ENCODE results near the gene SLC15A4. TPM values are rescaled to one million over a fixed set of nuclear protein-coding genes. Genes with fewer than 3 reads are reported as not detected.

SLC15A4 gene
- total and polyA plus RNA-seq, 2 donors = 20.5 to 37.5 TPM

DNA sequence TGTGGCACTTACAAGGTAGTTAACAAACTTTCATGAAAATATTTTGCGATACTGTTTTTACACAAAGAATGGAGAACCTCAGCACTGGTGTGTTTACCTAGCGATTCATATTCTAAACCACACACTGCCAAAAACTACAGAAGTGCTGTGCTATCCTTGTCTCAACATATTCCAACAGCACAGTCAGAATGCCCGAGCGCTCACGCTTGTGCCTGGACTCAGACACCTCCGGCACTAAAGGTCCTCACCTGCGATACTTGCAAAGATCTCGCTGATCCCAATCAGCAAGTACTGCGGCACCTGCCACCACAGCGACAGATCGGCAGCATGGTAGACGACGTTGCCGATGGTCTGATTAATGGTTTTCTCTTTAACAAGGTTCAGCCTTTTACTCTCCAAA is 23.2 kb downstream of the SLC15A4 start:
- H3K4me1 ChIP-seq (ENCODE audit: insufficient read depth) = no peaks in the 10 kb centered on the region
- WGBS = 98% methylated on average over 14 of the region's 14 CpGs
- H3K4me3 ChIP-seq (ENCODE audit: low read depth, low read length) = no peak overlapping the region
- H3K27ac ChIP-seq (ENCODE audit: low read depth) = no peak overlapping the region
- peaks cover 7% of the 10 kb centered on the region for H3K36me3 ChIP-seq (ENCODE audit: insufficient read depth)
- DNase-seq (ENCODE audit: extremely low spot score) = no peak

DNA sequence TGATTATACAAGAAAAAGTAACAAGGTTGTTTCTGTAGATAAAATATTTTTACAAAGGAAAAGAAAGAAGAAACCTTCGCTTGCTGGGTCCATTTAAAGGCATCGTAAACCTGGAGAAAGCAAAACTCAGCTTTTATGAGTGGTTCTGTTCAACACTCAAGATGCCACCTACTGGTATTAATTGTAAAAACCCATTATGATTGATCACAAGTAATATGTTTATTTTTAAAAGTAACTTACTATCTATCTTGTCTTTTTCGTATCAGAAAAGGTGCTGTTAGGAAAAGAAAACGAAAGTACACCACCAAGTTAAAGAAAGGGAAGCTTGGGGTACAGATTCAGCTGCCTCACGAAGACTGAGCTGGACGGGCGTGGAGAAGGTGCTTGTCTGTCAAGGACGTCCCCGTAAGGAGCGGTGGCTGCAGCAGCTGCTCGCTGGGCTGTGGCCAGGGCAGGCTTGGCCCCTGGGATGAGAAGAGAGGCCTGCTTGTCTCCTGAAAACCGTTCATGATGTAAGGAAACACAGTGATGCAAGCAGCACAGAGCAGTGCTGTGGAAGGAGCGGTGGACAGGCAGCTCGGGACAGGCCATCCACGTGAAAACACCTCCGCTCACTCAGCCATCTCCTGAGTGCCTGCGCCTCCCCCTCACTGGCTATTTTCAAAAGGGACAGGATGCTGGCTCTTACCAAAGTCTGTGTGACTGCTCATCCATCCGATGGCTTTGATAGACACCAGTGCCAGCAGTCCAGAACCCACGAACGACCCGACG is 25.0 kb downstream of the SLC15A4 start:
- WGBS = 80% methylated on average over 22 of the region's 22 CpGs
- Histone ChIP-seq H3K27ac (ENCODE audit: low read depth) (no peak overlapping the region), H3K4me3 (ENCODE audit: low read depth, low read length) (no peak overlapping the region), H3K36me3 (ENCODE audit: insufficient read depth) (peaks cover 7% of the 10 kb centered on the region), H3K4me1 (ENCODE audit: insufficient read depth) (no peaks in the 10 kb centered on the region)
- DNase-seq (ENCODE audit: extremely low spot score) = no peak

DNA sequence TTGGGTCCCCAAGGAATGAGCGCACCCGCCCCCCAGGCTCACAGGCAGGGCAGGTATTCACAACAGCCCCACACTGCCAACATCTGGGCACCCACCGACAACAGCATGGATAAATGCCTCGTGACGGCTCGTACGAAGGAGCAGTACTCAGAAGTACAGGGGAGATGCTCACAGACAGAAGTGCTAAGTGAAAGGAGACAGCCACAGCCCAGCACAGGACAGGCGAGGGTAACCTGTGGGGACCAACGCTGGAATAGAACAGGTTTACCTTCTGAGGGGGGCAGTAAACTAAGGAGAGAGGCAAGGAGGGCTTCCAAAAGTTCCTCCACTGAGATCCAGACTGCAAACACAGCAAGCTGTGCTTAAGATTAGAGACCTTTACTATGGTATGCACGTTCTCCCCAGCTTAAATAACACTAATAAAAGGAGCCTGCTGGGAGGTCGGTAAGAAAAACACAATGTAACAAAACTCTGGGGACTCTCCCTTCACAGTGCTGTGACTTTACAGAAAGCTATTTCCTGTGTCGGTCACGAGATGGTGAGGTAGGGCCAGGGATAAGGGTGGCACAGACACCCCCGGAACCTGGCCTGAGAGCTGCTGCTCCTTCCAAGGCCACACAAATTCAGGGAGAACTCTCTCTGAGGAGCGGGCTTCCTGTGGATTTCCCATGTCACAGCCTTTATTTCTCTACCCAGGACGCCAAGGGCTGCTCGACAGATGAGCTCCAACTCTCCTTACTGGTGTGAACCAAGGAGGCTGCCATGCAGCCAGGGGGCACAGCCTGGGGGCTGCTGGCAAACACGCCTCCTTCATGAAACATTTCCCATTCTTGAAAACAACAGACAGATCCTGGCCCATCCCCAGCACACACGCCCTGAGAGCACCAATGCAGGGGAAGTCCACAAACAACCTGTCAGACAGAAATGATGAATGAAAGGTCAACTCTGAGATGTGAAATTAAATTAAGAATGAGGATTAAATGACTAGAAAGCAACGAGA is 26.3 kb downstream of the SLC15A4 start:
- H3K27ac ChIP-seq (ENCODE audit: low read depth) = no peak overlapping the region
- H3K36me3 ChIP-seq (ENCODE audit: insufficient read depth) = peaks cover 9% of the 10 kb centered on the region
- WGBS = 73% methylated on average over 20 of the region's 20 CpGs
- DNase-seq (ENCODE audit: extremely low spot score) = no peak
- H3K4me1 ChIP-seq (ENCODE audit: insufficient read depth) = no peaks in the 10 kb centered on the region
- no peak overlapping the region for H3K4me3 ChIP-seq (ENCODE audit: low read depth, low read length)

DNA sequence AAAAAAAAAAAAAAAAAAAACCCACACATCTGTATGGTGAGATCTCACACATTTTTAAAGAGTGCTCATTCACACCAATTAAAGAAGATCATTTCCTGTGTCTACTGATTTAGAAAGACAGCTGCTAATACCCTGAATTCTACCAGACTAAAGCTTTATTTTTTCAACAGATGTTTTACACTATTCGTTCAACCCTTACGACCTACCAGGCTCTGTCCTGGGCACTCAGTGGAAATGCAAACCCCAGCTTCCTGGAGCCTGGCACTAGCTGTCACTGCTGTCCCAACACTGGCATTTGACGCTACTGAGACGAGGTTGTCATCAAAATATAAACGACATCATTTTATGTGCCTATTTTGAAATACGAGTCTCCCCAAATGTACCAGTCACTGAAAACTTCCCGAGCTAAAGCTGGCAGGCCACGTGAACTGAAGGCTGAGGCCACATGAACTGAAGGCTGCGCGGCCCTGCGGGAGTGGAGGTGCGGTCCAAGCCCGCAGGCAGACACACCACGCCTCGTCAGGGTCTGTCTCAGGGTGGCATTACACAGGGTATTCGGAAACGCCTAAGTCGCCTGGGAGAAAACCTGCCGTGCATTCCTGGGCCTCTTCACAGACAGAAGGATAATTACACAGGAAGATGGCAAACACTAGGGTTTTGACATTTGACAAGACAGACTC is 27.2 kb downstream of the SLC15A4 start:
- 93% methylated on average over 19 of the region's 19 CpGs for WGBS
- peaks cover 9% of the 10 kb centered on the region for H3K36me3 ChIP-seq (ENCODE audit: insufficient read depth)

DNA sequence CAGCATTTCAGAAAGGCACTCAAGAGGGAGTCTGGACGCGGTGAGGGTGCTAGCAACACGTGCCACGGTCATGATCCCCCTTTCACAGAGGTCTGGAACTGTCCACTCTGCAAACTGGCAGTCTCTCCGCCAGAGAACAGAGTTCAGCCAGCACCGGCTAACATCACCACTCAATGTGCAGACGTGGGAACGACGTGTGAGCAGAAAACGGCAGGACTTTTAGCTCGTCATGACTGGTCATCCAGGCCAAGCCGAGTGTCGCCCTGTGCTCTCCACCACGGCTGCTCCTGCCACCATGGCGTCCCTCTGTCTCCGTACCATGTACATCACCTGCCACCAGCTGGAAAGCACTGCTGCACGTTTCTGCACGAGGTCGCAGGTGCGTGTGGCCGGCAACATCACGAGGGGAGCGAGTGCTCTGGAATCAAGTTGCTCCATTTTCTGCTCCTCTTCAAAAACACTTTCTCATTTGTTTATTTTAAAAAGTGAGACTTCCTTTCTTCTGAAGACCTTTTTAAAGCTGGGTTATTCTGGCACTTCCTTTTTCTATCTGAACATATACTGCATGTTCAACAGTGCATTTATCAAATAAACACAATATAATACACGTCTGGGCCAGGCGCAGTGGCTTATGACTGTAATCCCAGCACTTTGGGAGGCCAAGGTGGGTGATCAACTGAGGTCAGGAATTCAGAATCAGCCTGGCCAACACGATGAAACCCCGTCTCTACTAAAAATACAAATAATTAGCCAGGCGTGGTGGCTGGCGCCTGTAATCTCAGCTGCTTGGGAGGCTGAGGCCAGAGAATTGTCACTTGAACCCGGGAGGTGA is 28.0 kb downstream of the SLC15A4 start:
- no peak overlapping the region for H3K4me3 ChIP-seq (ENCODE audit: low read depth, low read length)
- DNase-seq (ENCODE audit: extremely low spot score) = no peak
- no peaks in the 10 kb centered on the region for H3K4me1 ChIP-seq (ENCODE audit: insufficient read depth)
- H3K27ac ChIP-seq (ENCODE audit: low read depth) = no peak overlapping the region
- H3K36me3 ChIP-seq (ENCODE audit: insufficient read depth) = peaks cover 9% of the 10 kb centered on the region
- WGBS = 83% methylated on average over 30 of the region's 30 CpGs

More for the DNA sequence above, 27.2 kb downstream of the SLC15A4 start:
- Histone ChIP-seq H3K4me1 (ENCODE audit: insufficient read depth) (no peaks in the 10 kb centered on the region), H3K27ac (ENCODE audit: low read depth) (no peak overlapping the region), H3K4me3 (ENCODE audit: low read depth, low read length) (no peak overlapping the region)
- no peak for DNase-seq (ENCODE audit: extremely low spot score)

DNA sequence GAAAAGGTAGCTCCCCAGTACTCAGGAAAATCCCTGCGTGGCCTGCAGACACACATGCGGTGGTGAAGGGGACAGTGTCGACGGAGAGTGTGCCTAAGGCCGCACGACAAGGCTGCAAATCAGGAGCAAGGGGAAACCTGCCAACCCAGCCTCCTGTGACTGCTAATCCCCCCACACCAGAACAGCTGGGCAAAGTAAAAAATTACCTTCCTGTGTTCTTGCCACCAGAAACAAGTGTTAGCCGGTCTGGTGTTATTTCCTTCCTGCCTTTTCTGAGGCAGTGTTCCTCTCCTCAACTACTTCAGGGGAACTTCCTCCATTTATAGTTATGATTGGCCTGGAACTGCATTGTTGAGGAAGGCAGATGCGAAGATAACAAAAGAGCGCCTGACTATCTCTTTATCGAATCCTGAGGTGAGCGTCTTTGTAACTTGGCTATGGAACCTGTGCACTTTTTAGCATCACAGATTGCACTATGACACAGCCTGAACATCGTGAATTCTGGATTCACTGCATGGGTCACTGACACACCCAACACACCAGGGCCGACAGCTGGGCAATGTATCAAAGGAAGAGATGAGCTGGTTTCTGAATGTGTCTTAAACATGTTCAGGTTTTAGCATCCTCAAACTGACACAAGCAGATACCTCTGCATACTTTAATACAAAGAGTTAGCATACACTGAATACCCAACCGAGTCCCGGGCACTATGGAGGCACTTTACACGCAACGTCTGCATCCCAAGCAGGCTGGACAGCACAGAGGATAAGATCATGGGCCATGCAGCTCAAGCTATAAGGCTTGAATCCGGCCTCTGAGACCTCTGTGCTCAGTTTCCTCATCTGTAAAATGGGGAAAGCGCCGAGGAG is 28.9 kb downstream of the SLC15A4 start:
- H3K4me3 ChIP-seq (ENCODE audit: low read depth, low read length) = no peak overlapping the region
- no peak for DNase-seq (ENCODE audit: extremely low spot score)
- H3K36me3 ChIP-seq (ENCODE audit: insufficient read depth) = peaks cover 6% of the 10 kb centered on the region
- 76% methylated on average over 20 of the region's 20 CpGs for WGBS
- H3K4me1 ChIP-seq (ENCODE audit: insufficient read depth) = no peaks in the 10 kb centered on the region
- H3K27ac ChIP-seq (ENCODE audit: low read depth) = no peak overlapping the region

DNA sequence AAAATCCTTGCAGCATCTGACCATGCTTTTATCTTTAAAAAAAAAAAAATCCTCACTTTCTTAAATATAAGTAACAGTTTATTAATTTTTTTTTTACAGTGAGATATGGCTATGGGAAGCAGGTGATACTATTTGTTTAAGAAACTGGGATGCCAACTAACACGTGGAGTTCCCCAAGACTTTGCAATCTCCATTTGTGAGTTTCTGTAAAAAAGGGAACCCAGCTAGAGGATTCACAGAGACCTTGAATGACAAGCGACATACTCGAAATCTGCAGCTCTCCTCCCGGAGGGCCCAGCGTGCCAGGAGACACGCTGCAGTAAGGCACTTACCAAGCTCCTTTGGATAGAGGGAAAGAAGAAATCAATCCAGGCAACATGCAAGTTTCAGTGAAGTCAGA is 30.1 kb downstream of the SLC15A4 start:
- H3K4me3 ChIP-seq (ENCODE audit: low read depth, low read length) = no peak overlapping the region
- peaks cover 6% of the 10 kb centered on the region for H3K36me3 ChIP-seq (ENCODE audit: insufficient read depth)
- 93% methylated on average over 6 of the region's 6 CpGs for WGBS

DNA sequence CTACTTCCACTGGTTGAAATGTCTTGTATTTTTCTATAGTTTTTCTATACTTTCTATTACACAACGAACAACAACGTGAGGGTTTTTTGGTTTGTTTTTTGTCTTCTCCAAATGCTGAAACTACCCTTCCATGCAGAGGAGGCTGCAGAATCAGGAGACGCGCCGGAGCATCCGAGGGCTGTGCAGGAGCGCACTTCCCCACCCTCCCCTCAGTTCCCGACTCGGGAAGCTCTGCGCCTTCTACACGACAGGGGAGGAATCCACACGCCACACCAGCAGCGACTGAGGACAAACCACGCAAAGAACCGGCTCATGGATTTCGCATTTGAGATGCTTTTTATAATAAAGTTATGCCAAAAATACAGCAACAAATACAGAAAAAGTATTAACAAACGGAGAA is 30.9 kb downstream of the SLC15A4 start:
- Histone ChIP-seq H3K4me3 (ENCODE audit: low read depth, low read length) (no peak overlapping the region), H3K36me3 (ENCODE audit: insufficient read depth) (peaks cover 6% of the 10 kb centered on the region), H3K27ac (ENCODE audit: low read depth) (no peak overlapping the region), H3K4me1 (ENCODE audit: insufficient read depth) (no peaks in the 10 kb centered on the region)
- WGBS = 95% methylated on average over 17 of the region's 17 CpGs
- no peak for DNase-seq (ENCODE audit: extremely low spot score)

More for the DNA sequence above, 30.1 kb downstream of the SLC15A4 start:
- Histone ChIP-seq H3K27ac (ENCODE audit: low read depth) (no peak overlapping the region), H3K4me1 (ENCODE audit: insufficient read depth) (no peaks in the 10 kb centered on the region)
- DNase-seq (ENCODE audit: extremely low spot score) = no peak

DNA sequence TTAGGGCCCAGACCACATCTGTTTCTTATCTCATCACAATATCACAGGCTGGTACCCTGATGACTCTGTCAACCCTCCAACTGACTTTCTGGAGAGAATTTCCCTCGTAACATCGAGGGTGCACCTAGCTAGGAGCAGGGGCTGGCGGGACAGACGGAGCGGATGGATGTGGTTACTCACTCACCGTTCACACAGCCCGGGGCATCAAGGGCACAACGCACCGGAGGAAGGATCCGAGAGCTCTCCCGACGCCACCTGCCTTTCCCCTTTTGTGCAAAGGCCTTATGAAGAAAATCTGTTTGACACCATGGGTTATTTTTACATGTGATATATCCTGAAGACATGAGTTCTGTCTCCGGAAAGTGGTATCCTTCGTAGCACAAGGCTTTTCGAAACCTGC is 31.4 kb downstream of the SLC15A4 start:
- no peak overlapping the region for H3K27ac ChIP-seq (ENCODE audit: low read depth)
- no peak for DNase-seq (ENCODE audit: extremely low spot score)
- no peak overlapping the region for H3K4me3 ChIP-seq (ENCODE audit: low read depth, low read length)
- no peaks in the 10 kb centered on the region for H3K4me1 ChIP-seq (ENCODE audit: insufficient read depth)
- 90% methylated on average over 15 of the region's 15 CpGs for WGBS
- H3K36me3 ChIP-seq (ENCODE audit: insufficient read depth) = peaks cover 3% of the 10 kb centered on the region

DNA sequence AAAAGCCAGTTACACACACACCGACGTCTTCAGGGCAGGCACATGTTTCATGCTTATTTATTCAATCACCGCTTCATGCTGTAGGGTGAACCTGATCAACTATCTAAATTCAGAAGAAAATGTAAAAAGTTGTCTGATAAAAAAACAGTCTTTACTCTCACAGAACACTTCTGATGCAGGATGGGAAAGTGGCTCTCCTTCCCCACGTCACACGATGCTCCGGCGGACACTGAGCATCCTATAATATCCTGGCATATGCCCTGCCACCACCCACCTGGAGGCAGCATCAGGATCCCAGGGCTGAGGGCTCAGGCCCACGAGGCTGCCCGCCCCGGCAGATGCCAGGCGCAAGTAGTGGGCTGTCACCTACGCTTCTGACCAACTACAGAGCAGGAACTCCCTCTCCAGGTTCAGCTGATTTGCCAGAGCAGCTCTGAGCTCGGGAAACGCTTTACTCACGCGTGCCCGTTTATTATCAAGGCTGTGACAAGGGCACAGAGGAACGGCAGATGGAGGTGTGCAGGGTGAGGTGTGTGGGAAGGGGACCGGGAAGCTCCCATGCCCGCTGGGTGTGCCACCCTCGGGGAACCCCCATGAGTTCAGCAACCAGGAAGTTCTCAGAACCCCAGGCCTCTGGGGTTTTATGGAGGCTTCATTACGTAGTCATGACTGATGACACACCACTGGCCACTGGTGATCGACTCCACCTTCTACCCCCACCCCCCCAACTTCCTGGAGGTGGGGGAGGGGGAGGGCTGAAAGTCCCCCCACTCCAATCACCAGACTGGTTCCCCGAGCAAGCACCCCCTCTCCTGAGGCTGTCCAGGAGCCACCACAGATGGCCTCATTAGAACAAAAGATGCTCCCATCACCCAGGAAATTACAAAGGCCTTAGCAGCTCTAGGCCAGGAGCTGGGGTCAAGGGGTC is 32.1 kb downstream of the SLC15A4 start:
- no peaks in the 10 kb centered on the region for H3K4me1 ChIP-seq (ENCODE audit: insufficient read depth)
- H3K36me3 ChIP-seq (ENCODE audit: insufficient read depth) = peaks cover 2% of the 10 kb centered on the region
- no peak overlapping the region for H3K27ac ChIP-seq (ENCODE audit: low read depth)
- 85% methylated on average over 24 of the region's 24 CpGs for WGBS
- DNase-seq (ENCODE audit: extremely low spot score) = no peak
- no peak overlapping the region for H3K4me3 ChIP-seq (ENCODE audit: low read depth, low read length)

DNA sequence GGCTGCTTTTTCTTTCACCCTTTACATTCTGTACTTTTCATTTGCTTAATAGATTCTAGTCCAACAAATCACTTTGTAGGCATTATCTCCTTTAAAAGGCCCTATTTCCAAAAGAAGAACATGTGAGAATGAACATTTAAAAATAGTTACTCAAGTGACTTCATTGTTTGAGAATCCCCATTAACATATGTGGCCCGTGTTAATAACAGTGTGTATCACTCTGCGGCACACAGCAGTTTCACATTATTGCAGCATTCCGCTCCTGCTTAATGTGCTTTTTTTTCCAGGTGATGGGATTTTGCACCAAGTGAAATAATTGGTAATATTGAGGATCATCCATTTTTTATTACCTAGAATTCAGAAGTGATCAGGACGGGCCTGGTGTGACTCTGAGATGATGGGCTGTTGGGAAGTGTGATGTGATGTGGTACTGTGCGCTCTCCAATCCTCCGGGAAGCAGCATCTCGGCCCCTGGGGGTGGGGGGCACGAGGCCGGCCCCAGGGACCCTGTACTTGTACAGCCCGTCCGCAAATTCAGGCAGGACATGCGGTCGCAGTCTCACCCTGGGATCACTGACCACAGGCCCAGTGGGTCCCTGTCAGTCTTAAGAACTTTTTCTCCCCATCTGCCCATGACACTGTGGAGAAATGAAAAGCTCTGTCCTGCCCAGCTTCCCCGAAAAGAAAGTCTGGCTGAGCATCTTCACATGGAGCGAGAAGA is 32.9 kb downstream of the SLC15A4 start:
- H3K36me3 ChIP-seq (ENCODE audit: insufficient read depth) = peaks cover 2% of the 10 kb centered on the region
- DNase-seq (ENCODE audit: extremely low spot score) = no peak
- no peaks in the 10 kb centered on the region for H3K4me1 ChIP-seq (ENCODE audit: insufficient read depth)
- no peak overlapping the region for H3K27ac ChIP-seq (ENCODE audit: low read depth)
- WGBS = 89% methylated on average over 15 of the region's 15 CpGs
- no peak overlapping the region for H3K4me3 ChIP-seq (ENCODE audit: low read depth, low read length)
